GM15510 (cell line): Measurements from ENCODE around the gene VOPP1.

Experiments
- POLR2A ChIP-seq: IDR thresholded peaks from 3 replicates; pipeline ENCODE4 v1.6.1; 2011; ENCODE audit warnings: borderline replicate concordance; ENCODE audit not compliant: insufficient read length; ENCODE audit errors: extremely low read depth

The VOPP1 gene

DNA sequence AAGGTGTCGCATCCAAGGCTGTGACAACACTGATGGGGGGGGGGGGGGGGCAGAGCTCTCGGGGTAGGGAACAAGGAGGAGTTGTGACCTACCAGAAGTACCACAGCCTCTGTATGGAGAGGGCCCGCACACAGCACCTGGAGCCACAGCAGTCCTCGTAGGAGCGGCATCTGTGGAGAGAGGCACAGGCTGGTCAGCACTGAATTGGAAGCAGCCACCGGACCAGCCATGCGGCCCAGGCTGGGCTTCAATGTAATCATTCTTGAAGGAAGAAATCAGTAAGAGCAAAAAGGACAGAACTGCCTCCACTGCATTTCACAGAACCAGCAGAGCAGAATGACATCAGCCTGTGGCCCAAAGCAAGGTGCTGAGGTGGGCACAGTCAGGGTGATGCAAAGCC lies 74.8 kb downstream of the VOPP1 start:
- TF ChIP-seq POLR2A = no peak

DNA sequence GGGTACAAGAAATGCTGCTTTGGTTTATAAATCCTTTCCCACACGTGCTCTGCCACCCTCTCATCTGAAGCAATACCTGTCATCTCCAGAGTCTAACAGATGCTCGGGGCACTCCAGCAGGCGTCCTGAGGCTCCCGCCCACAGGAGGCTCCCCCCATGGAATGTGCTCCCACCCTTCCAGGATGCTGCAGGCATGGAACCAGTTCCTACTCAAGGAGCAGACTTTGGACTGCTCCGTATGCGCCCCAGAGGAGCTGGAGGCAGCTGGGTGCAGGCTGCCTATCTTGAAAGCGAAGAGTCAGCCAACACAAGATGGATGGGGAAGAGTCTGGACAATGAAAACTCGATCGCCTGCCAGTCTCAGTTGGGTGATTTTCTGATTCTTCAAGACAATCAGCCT lies 75.4 kb downstream of the VOPP1 start:
- no peak for TF ChIP-seq POLR2A

GRCh38 chr7:55494951-55495350 lies 77.4 kb downstream of the VOPP1 start:
- no peak for TF ChIP-seq POLR2A

DNA sequence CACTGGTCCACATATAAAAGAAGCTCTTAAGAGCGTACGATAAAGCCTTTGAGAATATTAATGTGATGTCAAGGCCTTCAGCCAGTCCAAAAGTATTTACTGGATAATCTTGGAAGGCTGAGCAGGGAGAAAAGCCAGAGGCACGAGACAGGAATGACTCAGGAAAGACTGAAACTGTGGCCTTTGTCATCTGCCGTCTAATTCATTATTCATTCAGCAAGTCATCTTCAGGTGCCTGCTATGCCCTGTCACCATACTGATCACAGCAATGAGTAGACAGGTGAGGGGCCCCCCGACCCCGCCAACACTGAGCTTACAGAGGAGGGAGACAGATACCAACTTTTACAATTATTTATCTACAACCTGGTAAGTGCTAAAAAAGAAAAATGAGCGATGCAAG lies 78.9 kb downstream of the VOPP1 start:
- TF ChIP-seq POLR2A = no peak

DNA sequence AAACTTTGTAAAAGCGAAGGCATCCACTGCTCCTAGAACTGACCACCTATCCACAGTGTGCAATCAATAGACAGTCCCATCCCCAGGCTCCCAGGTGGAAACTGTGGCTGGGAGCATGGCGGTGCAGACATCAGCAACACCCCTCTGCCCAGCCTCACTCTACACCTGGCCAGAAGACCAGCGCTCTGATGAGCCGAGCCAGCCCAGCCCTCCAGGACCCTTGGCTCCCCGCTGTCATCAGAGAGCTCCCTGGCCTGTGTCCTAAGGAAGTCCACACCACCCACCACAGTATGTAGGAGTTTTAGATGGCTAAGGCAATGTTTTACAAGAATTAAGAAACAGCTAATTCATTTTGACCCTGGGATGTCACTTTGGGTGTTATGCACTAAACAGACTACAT lies 81.0 kb downstream of the VOPP1 start:
- no peak for TF ChIP-seq POLR2A

- TF ChIP-seq POLR2A = no peak
These were observed 82.2 kb downstream of the VOPP1 start for GRCh38 chr7:55490099-55490498.

- TF ChIP-seq POLR2A = no peak
These were observed 82.8 kb downstream of the VOPP1 start for GRCh38 chr7:55489552-55489951.

DNA sequence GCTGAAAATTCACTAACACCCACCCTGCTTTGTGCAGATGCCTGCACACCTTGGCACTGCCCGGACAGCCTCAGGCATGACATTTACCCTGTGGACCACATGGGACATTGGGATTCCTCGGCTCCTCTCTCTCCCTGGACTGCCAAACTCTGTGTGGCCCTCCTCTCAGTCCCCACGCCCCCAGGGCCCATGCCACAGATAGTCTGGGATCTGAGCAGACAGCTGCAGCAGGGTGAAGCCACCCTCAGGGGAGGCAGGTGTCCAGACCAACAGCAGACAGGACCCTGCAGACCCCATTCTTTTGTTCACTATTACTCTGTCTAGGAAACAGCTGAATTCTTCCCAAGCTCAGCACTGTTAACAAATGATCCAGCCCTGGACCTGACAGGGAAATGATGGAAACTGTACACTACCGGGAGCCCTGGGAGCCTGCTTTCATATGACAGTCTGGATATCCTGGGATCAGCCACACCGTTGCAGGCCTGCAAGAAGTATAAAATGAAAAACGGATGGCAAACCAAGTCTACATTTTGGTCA lies 83.4 kb downstream of the VOPP1 start:
- TF ChIP-seq POLR2A = no peak

DNA sequence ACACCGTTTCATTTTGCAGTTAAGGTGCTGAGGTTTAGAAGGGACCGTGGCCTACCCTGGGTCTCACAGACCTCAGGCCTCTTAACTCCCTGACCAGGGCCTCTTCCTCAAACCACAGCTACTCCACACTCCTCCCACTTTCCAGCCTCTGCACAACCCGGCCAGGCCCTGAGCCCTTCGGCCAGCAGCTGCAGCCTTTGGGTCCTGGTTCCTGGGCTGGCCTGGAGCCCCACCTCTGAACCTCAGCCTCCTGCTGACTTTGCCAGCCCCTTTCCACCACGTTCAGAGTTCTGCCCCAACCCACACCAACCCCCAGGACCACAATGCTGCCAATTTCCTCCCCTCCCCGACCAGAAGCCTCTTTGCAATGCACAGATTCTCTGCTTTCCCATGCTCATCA lies 84.1 kb downstream of the VOPP1 start:
- no peak for TF ChIP-seq POLR2A

- TF ChIP-seq POLR2A = no peak
These were observed 85.3 kb downstream of the VOPP1 start for GRCh38 chr7:55486991-55487390.

- no peak for TF ChIP-seq POLR2A
These were observed 86.1 kb downstream of the VOPP1 start for GRCh38 chr7:55486192-55486590.

- TF ChIP-seq POLR2A = no peak
These were observed 86.7 kb downstream of the VOPP1 start for GRCh38 chr7:55485501-55486191.

- TF ChIP-seq POLR2A = no peak
These were observed 87.5 kb downstream of the VOPP1 start for GRCh38 chr7:55484834-55485233.

- no peak for TF ChIP-seq POLR2A
These were observed 88.1 kb downstream of the VOPP1 start for GRCh38 chr7:55484241-55484640.

DNA sequence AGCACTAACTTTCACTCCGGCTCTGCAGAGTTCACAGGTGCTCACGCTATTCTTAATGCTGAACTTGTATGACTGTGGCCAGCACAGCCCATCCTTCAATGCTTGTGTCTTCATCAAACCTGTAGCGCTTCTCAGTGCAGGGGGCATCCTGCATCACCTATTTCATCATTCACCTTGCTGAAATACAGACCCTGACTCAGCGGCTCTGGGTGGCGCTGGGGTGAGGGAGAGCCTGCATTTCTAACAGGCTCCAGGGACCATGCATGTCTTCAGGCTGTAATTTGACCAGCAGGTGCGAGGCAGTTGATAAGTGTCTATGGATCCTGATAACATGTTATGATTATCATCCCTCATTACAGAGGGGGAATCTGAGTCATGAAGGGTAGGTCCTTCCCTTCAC lies 89.3 kb downstream of the VOPP1 start:
- no peak for TF ChIP-seq POLR2A

DNA sequence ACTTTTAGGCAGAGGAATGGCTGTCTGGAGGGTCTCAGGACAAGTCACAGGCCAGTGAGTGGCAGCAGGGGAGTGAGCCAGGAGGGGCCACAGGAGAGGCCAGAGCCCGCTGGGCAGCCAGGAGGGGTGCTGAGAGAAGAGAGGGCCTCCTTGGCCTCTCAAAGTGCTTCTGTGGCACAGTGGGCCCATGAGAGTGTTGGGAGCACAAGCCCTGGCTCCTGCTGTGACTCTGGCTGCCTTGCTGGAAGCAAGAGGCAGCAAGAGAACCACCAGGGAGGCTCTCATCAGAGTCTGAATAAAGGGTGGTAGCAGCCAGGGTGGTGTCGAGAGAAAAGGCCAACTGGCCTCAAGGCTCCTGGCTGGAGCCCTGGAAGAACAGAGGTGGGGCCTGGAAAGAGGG lies 91.1 kb downstream of the VOPP1 start:
- no peak for TF ChIP-seq POLR2A
